CD4-positive, alpha-beta T cell treated with Interferon alpha-2 for 1 hour (primary cell): Measurements from ENCODE around the gene CIB4.

Experiments
- DNase-seq, 2 donors: peaks; one replicate each; pipeline ENCODE4 v3.0.0-alpha.2; 2020 to 2022

Gene CIB4

GRCh38 chr2:26540961-26541360 lies 100.2 kb downstream of the CIB4 start:
- no peak for DNase-seq

DNA sequence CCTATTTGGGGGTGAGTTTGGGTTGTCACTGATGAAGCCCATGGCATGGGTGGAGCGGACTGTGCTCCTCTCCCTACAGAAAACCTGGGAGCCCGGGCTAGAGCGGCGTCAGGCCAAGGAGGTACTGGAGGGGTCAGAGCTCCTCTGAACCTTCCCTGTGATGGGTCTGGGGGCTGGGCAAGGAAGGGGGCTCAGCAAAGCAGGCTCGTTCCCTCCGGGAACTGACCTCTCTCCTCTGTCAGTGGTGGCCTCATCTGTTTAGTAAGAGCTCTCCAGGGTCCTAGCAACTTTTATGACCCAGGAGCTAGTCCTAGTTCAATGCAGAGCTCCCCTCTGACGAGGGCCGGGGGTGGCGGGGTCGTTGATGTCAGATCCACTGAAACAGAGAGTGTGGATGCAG lies 100.9 kb downstream of the CIB4 start:
- DNase-seq, result no peak

DNA sequence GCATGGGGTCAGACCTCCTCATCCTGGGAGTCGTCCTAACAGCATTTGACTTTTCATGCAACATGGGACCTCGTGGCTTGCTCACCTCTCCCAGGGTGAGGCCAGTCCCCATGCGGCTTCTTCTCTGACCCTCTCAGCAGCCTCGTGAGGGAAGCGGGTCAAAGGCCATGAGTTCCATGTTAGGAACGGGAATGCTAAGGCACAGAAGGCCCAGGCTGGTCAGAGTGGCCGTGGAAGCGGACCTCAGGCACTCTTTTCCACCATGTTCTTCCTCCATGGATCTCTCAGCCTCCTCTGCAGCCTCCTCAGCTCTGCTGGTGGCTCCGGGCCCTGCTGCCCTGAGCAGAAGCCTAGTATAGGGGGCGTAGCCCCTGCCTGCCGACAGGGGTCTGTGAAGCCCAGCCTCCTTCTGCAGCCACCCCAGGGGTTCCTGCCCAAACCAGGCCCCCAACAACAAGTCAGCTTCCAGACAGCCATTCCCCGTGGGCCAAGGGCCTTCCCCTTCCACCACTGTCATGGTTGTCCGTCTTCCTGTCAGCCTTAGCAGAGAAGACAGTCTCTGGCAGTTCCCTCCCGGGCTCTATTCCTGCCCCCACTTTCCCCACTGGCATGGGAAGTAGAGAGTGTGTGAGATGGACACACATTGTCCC lies 103.2 kb downstream of the CIB4 start:
- DNase-seq, result no peak

- DNase-seq, result no peak
Measured at GRCh38 chr2:26537069-26537825, 103.9 kb downstream of the CIB4 start.

- DNase-seq, result no peak
Measured at GRCh38 chr2:26536371-26537068, 104.6 kb downstream of the CIB4 start.

GRCh38 chr2:26535663-26536275 lies 105.4 kb downstream of the CIB4 start:
- DNase-seq, result no peak

- no peak for DNase-seq
Measured at GRCh38 chr2:26534865-26535662, 106.1 kb downstream of the CIB4 start.

GRCh38 chr2:26534098-26534864 lies 106.9 kb downstream of the CIB4 start:
- DNase-seq, result no peak

GRCh38 chr2:26533661-26534060 lies 107.5 kb downstream of the CIB4 start:
- DNase-seq, result no peak

GRCh38 chr2:26532301-26533250 lies 108.6 kb downstream of the CIB4 start:
- no peak for DNase-seq
